Heart left ventricle (tissue), 16 donors: ENCODE results near the gene ANO3. TPM values are rescaled to one million over a fixed set of nuclear protein-coding genes. Genes with fewer than 3 reads are reported as not detected.

Experiments
- ATAC-seq, 4 donors: fragments of 200-7000 bp; cut with Tn5 transposase; one replicate each; pipeline ENCODE4 v1.9.1; 2020 to 2022; ENCODE audit warnings: moderate library complexity in 4 of 4, mild to moderate bottlenecking in 3 of 4, moderate number of reproducible peaks in 1 of 4
- DNase-seq, 5 donors: peaks; one replicate each; pipeline ENCODE4 v3.0.0-alpha.2; 2020
- H3K27ac ChIP-seq, 12 donors: fragments of 200-600 bp; sonication (generic) in 4 of 12; one replicate each; pipeline versions ENCODE4 v1.5.0 to v1.8.0; 2016 to 2022; ENCODE audit warnings: mild to moderate bottlenecking in 2 of 12
- H3K27me3 ChIP-seq, 9 donors: fragments of 200-600 bp; sonication (generic) in 2 of 9; one replicate each; pipeline versions ENCODE4 v1.5.1 to v1.8.0; 2016 to 2022; ENCODE audit warnings: mild to moderate bottlenecking in 3 of 9
- H3K36me3 ChIP-seq, 9 donors: fragments of 200-600 bp; sonication (generic) in 2 of 9; one replicate each; pipeline versions ENCODE4 v1.5.0 to v1.8.0; 2018 to 2022; ENCODE audit warnings: mild to moderate bottlenecking in 2 of 9
- H3K4me1 ChIP-seq, 12 donors: fragments of 200-600 bp; sonication (generic) in 4 of 12; one replicate each; pipeline versions ENCODE4 v1.5.0 to v1.8.0; 2016 to 2022; ENCODE audit warnings: mild to moderate bottlenecking in 3 of 12
- H3K4me3 ChIP-seq, 12 donors: fragments of 200-600 bp; sonication (generic) in 4 of 12; one replicate each; pipeline versions ENCODE4 v1.5.0 to v1.8.0; 2017 to 2022; ENCODE audit warnings: mild to moderate bottlenecking in 9 of 12, moderate library complexity in 4 of 12
- H3K9me3 ChIP-seq, 12 donors: fragments of 200-600 bp; sonication (generic) in 4 of 12; one replicate each; pipeline versions ENCODE4 v1.5.0 to v1.8.0; 2016 to 2022; ENCODE audit warnings: mild to moderate bottlenecking in 1 of 12
- CTCF ChIP-seq, 12 donors: fragments of 200-600 bp; sonication (generic) in 4 of 12; IDR thresholded peaks; one replicate each; pipeline versions ENCODE4 v1.5.0 to v1.8.0; 2018 to 2022; ENCODE audit warnings: antibody characterized with exemption in 12 of 12, mild to moderate bottlenecking in 5 of 12
- POLR2A ChIP-seq, 2 donors: fragments of 450-650 bp; IDR thresholded peaks; one replicate each; pipeline ENCODE4 v1.6.1; 2017; ENCODE audit warnings: antibody characterized with exemption in 2 of 2, mild to moderate bottlenecking in 2 of 2, moderate library complexity in 2 of 2
- WGBS, 4 donors: extraction: QIAGEN DNeasy Blood & Tissue Kit in 2 of 4; methylation state at CpG; one replicate each; pipeline versions ENCODE4 v1.1.5 to v1.1.7; 2013 to 2018; 5-methylcytosine and 5-hydroxymethylcytosine counted together
- intact Hi-C, 10 donors: fragments of 100-400 bp; cut with DNase I; formaldehyde crosslinking; loops; one replicate each; pipeline versions ENCODE4 v1.11.1 to v1.14.2; 2022
- polyA plus RNA-seq, 2 donors: library from polyadenylated mRNA; stranded (reverse); fragments of 200-250 nt; gene quantifications; one replicate each; pipeline ENCODE4 v1.2.3, GENCODE V29; 2013
- total RNA-seq, 9 donors: library from RNA; depleted of rRNA in 2 of 9; stranded (reverse); fragments of >200 nt in 2 of 9; fragmentation: NEBNext Ultra II Directional in 3 of 9; extraction: Animal tissue kit (Norgen Biotek cat#: 25700) in 3 of 9; gene quantifications; one replicate each; pipeline versions ENCODE4 v1.1.0 to v1.2.4, GENCODE V29; 2016 to 2023
- donor health status: ischemic (EF 13 %, LVEDD 7.1; RV severe dilation, severe dysfunction).
- donor health status: healthy with polysubstance abuse.
- donor health status: DM: no; HTN: yes; CAD: no.
- donor health status: DM: no; HTN: no; CAD: no.
- donor health status: ischemic (EF 25% LVEDD 6.9; RV normal size, moderate dysfunction).
- donor health status: ischemic (EF 25% LVEDD 5.7; RV mildly dilated, moderate dysfunction).
- donor health status: healthy.
- donor health status: DM: yes; HTN: yes; CAD: no.
- donor health status: ischemic (EF 35%, LVEDD 5.7; RV mildly dilated, moderate dysfunction).
- donor health status: nonischemic (EF 11% LVEDD 7.7; RV severe dilation, severe dysfunction).
- donor health status: DM: yes; HTN: yes; CAD: no.
- donor health status: PGD.
- donor health status: ischemic (EF 29% LVEDD 5.4; RV normal size, mild dysfunction).
- donor health status: nonischemic (EF 23%, LVEDD 6.1; RV moderate dilation, normal function).

ANO3 gene
- total and polyA plus RNA-seq, 11 donors = 0.04 to 0.54 (median 0.12) TPM; not detected in 6

- Histone ChIP-seq H3K9me3 (no peaks in the 10 kb centered on the region), H3K36me3 (no peaks in the 10 kb centered on the region), H3K4me3 (no peak overlapping the region), H3K27me3 (no peaks in the 10 kb centered on the region), H3K4me1 (no peaks in the 10 kb centered on the region), H3K27ac (no peak overlapping the region)
- DNase-seq (no peak), ATAC-seq (no peak)
- TF ChIP-seq POLR2A (IDR thresholded peaks at IDR 0.05) (no peak), CTCF (IDR thresholded peaks at IDR 0.05) (no peak)
- WGBS, 4 donors = 11 to 48% (median 19%) methylated on average over 1 of the region's 1 CpG
- intact Hi-C loops = no loop called here
Observed at GRCh38 chr11:26493616-26494015, 161.7 kb downstream of the ANO3 start.

GRCh38 chr11:26507229-26507628 is 175.3 kb downstream of the ANO3 start:
- no peak for DNase-seq
- no peak overlapping the region for H3K27ac ChIP-seq
- no peaks in the 10 kb centered on the region for H3K27me3 ChIP-seq
- no peak for ATAC-seq
- no peaks in the 10 kb centered on the region for H3K4me1 ChIP-seq
- H3K36me3 ChIP-seq = no peaks in the 10 kb centered on the region
- no peak for TF ChIP-seq POLR2A (IDR thresholded peaks at IDR 0.05)
- TF ChIP-seq CTCF (IDR thresholded peaks at IDR 0.05) = no peak
- WGBS, 4 donors = 0 to 44% (median 20%) methylated on average over 1 of the region's 1 CpG
- no peak overlapping the region for H3K4me3 ChIP-seq
- intact Hi-C loops = no loop called here
- no peaks in the 10 kb centered on the region for H3K9me3 ChIP-seq

DNA sequence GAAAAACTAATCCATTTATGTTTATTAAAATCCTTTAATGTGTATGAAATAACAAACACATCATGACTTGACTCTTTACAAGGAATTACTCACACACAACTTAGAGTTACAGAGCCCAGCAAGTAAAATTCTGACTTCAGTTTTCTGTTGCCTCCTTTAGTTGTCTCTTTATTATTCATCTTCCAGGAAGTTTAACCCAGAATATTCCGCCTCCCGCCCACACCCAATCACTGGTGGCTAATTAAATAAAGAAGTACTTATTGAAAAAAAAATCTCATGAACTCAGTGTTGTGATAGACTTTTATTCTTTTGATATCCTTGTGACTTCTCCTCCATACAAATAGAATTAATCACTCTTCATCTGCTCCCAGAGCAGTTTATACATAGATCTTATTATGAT is 178.2 kb downstream of the ANO3 start:
- TF ChIP-seq POLR2A (IDR thresholded peaks at IDR 0.05) (no peak), CTCF (IDR thresholded peaks at IDR 0.05) (no peak)
- Histone ChIP-seq H3K4me3 (no peak overlapping the region), H3K27me3 (no peaks in the 10 kb centered on the region), H3K9me3 (no peaks in the 10 kb centered on the region), H3K4me1 (no peaks in the 10 kb centered on the region), H3K36me3 (no peaks in the 10 kb centered on the region), H3K27ac (no peak overlapping the region)
- no peak for DNase-seq
- no peak for ATAC-seq
- intact Hi-C loops = no loop called here
- WGBS, 4 donors = 89 to 92% (median 91%) methylated on average over 2 of the region's 2 CpGs

DNA sequence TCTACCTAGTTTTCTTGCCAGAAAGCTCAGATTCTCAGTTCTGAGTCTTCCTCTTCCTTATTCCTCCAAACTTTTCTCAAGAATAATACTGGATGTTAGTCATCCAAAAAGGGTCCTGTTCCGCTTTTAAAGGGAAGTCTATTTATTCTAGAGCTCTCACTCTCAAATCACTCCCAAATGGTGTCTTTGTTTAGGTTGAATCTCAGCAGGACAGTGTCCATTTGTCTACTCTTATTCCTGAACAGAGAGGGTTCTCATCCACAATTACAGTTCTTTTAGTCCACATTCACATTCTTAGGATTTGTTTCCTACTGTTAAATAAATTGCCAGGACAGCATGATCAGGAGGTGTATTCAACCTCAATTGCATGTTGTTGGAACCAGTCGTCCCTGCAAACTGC is 178.8 kb downstream of the ANO3 start:
- Histone ChIP-seq H3K27me3 (no peaks in the 10 kb centered on the region), H3K4me3 (no peak overlapping the region), H3K36me3 (no peaks in the 10 kb centered on the region), H3K27ac (no peak overlapping the region), H3K9me3 (no peaks in the 10 kb centered on the region), H3K4me1 (no peaks in the 10 kb centered on the region)
- intact Hi-C loops = no loop called here
- 70 to 75% (median 74%) methylated on average over 2 of the region's 2 CpGs for whole genome bisulfite sequencing, 4 donors
- DNase-seq (no peak), ATAC-seq (no peak)
- TF ChIP-seq CTCF (IDR thresholded peaks at IDR 0.05) (no peak), POLR2A (IDR thresholded peaks at IDR 0.05) (no peak)
